ENCODE data around the gene PTPN3.

PTPN3 gene

GRCh38 chr9:109421026-109421970 lies 76.8 kb downstream of the PTPN3 start:
- H3K4me3 ChIP-seq (ENCODE audit: low read length), result no peak overlapping the region
- no peak for TF ChIP-seq ZNF274 (IDR thresholded peaks at IDR 0.05; ENCODE audit: low read depth, low read length)

GRCh38 chr9:109419531-109419930 lies 78.6 kb downstream of the PTPN3 start:
- no peak overlapping the region for H3K4me3 ChIP-seq (ENCODE audit: low read length)
- TF ChIP-seq ZNF274 (IDR thresholded peaks at IDR 0.05; ENCODE audit: low read depth, low read length), result no peak

GRCh38 chr9:109418827-109419226 lies 79.3 kb downstream of the PTPN3 start:
- peak overlapping the region; percentile 6; the same call in 1 of the 2 replicates for H3K4me3 ChIP-seq (ENCODE audit: low read length)
- TF ChIP-seq ZNF274 (IDR thresholded peaks at IDR 0.05; ENCODE audit: low read depth, low read length), result no peak

GRCh38 chr9:109417585-109418544 lies 80.2 kb downstream of the PTPN3 start:
- TF ChIP-seq ZNF274 (IDR thresholded peaks at IDR 0.05; ENCODE audit: low read depth, low read length), result no peak
- H3K4me3 ChIP-seq (ENCODE audit: low read length), result no peak overlapping the region

- H3K4me3 ChIP-seq (ENCODE audit: low read length), result no peak overlapping the region
- no peak for TF ChIP-seq ZNF274 (IDR thresholded peaks at IDR 0.05; ENCODE audit: low read depth, low read length)
Observed at GRCh38 chr9:109417054-109417453, 81.1 kb downstream of the PTPN3 start.

GRCh38 chr9:109416135-109416706 lies 81.9 kb downstream of the PTPN3 start:
- no peak for TF ChIP-seq ZNF274 (IDR thresholded peaks at IDR 0.05; ENCODE audit: low read depth, low read length)

GRCh38 chr9:109414125-109414785 lies 83.9 kb downstream of the PTPN3 start:
- no peak for TF ChIP-seq ZNF274 (IDR thresholded peaks at IDR 0.05; ENCODE audit: low read depth, low read length)
- no peak overlapping the region for H3K4me3 ChIP-seq (ENCODE audit: low read length)

More at GRCh38 chr9:109416135-109416706, 81.9 kb downstream of the PTPN3 start:
- H3K4me3 ChIP-seq (ENCODE audit: low read length), result no peak overlapping the region

- H3K4me3 ChIP-seq (ENCODE audit: low read length), result no peak overlapping the region
- no peak for TF ChIP-seq ZNF274 (IDR thresholded peaks at IDR 0.05; ENCODE audit: low read depth, low read length)
Observed at GRCh38 chr9:109411798-109412352, 86.2 kb downstream of the PTPN3 start.

- peak overlapping the region; percentile 14; the same call in 1 of the 2 replicates for H3K4me3 ChIP-seq (ENCODE audit: low read length)
- no peak for TF ChIP-seq ZNF274 (IDR thresholded peaks at IDR 0.05; ENCODE audit: low read depth, low read length)
Observed at GRCh38 chr9:109411069-109411761, 86.9 kb downstream of the PTPN3 start.

- H3K4me3 ChIP-seq (ENCODE audit: low read length), result no peak overlapping the region
Observed at GRCh38 chr9:109409773-109410397, 88.2 kb downstream of the PTPN3 start.

GRCh38 chr9:109408759-109409462 lies 89.2 kb downstream of the PTPN3 start:
- no peak for TF ChIP-seq ZNF274 (IDR thresholded peaks at IDR 0.05; ENCODE audit: low read depth, low read length)
- H3K4me3 ChIP-seq (ENCODE audit: low read length), result no peak overlapping the region

More at GRCh38 chr9:109409773-109410397, 88.2 kb downstream of the PTPN3 start:
- no peak for TF ChIP-seq ZNF274 (IDR thresholded peaks at IDR 0.05; ENCODE audit: low read depth, low read length)
